ENCODE data around the gene SENP6.
"Not testable (repeated sequence)": the region's sequence is repeated elsewhere in the genome, so short reads cannot be mapped to it uniquely, and the experiment has no call there.

Gene SENP6

GRCh38 chr6:75601304-75602245 lies at the start of gene SENP6:
TSS of gene SENP6 (plus strand) at chr6:75601880. CDS start at chr6:75602525, 645 bp downstream.
- peak; percentile 91 for DNase-seq

GRCh38 chr6:75556240-75556639 lies 45.4 kb upstream of the SENP6 start:
- no peak for DNase-seq

GRCh38 chr6:75557068-75557467 lies 44.6 kb upstream of the SENP6 start:
- no peak for DNase-seq

- no peak for DNase-seq
Measured at GRCh38 chr6:75563032-75563431, 38.6 kb upstream of the SENP6 start.

- no peak for DNase-seq
Measured at GRCh38 chr6:75566137-75566767, 35.4 kb upstream of the SENP6 start.

GRCh38 chr6:75568100-75568499 lies 33.6 kb upstream of the SENP6 start:
- DNase-seq: no peak

GRCh38 chr6:75568965-75569364 lies 32.7 kb upstream of the SENP6 start:
- no peak for DNase-seq

- DNase-seq: not testable (repeated sequence)
Measured at GRCh38 chr6:75570671-75571070, 31.0 kb upstream of the SENP6 start.

GRCh38 chr6:75572072-75572471 lies 29.6 kb upstream of the SENP6 start:
- no peak for DNase-seq

GRCh38 chr6:75579951-75580350 lies 21.7 kb upstream of the SENP6 start:
- DNase-seq: no peak

GRCh38 chr6:75581231-75581630 lies 20.4 kb upstream of the SENP6 start:
- DNase-seq: no peak

GRCh38 chr6:75584552-75584951 lies 17.1 kb upstream of the SENP6 start:
- DNase-seq: not testable (repeated sequence)

- no peak for DNase-seq
Measured at GRCh38 chr6:75588948-75589347, 12.7 kb upstream of the SENP6 start.

GRCh38 chr6:75590370-75590769 lies 11.3 kb upstream of the SENP6 start:
- DNase-seq: no peak

GRCh38 chr6:75596380-75596779 lies 5.3 kb upstream of the SENP6 start:
- not testable (repeated sequence) for DNase-seq

- DNase-seq: no peak
Measured at GRCh38 chr6:75600768-75601167, 912 bp upstream of the SENP6 start.

- DNase-seq: peak; percentile 74
Measured at GRCh38 chr6:75602246-75603105, 796 bp downstream of the SENP6 start.

GRCh38 chr6:75603106-75603420 lies 1.4 kb downstream of the SENP6 start:
- no peak for DNase-seq

GRCh38 chr6:75604294-75604693 lies 2.6 kb downstream of the SENP6 start:
- DNase-seq: no peak

- no peak for DNase-seq
Measured at GRCh38 chr6:75605635-75606034, 4.0 kb downstream of the SENP6 start.

- DNase-seq: no peak
Measured at GRCh38 chr6:75608304-75608703, 6.6 kb downstream of the SENP6 start.

- no peak for DNase-seq
Measured at GRCh38 chr6:75608956-75609533, 7.4 kb downstream of the SENP6 start.
